Endothelial cell of umbilical vein (primary cell): Measurements from ENCODE around the gene CPNE2. TPM values are rescaled to one million over a fixed set of nuclear protein-coding genes. Genes with fewer than 3 reads are reported as not detected.

ENCODE experiments used
- BruUV-seq: library from RNA; stranded (reverse); fragments of 400-500 nt; replicated peaks from 2 replicates; lab custom pipeline; 2021; lab: Mats Ljungman, UMichigan
- CTCF ChIA-PET: fragments of 300-600, 350-600 bp; sonication (Branson Sonifier 250); formaldehyde crosslinking; loops from one replicate; lab custom pipeline; 2021; ENCODE audit warnings: antibody characterized with exemption, inconsistent platforms; lab: Charles Lee
- POLR2A ChIA-PET: fragments of 300-600, 350-600 bp; sonication (Branson Sonifier 250); formaldehyde crosslinking; loops from one replicate; lab custom pipeline; 2021; ENCODE audit warnings: antibody characterized with exemption, inconsistent platforms; lab: Charles Lee
- DNase-seq: peaks from one replicate; pipeline ENCODE4 v3.0.0-alpha.2; 2011; ENCODE audit warnings: low read depth, low spot score
- FAIRE-seq: peaks from 2 replicates; lab custom pipeline; 2011; peaks lifted over from hg19 to GRCh38; lab: Jason Lieb, UNC
- H2AFZ ChIP-seq: 2 replicates; pipeline ENCODE4 v1.6.0; 2012; ENCODE audit warnings: low read depth, low read length, control low read depth, inconsistent platforms
- H3K27ac ChIP-seq: 2 replicates; pipeline ENCODE4 v1.5.1; 2011; ENCODE audit warnings: low read depth, mild to moderate bottlenecking, control low read depth, low read length, moderate library complexity; ENCODE audit not compliant: insufficient read depth
- H3K27me3 ChIP-seq, 2 experiments: 2 replicates each; pipeline versions ENCODE4 v1.6.0 to v1.6.1; 2011; ENCODE audit warnings: low read length in 2 of 2, mixed read lengths in 1 of 2; ENCODE audit not compliant: control insufficient read depth in 2 of 2, insufficient read depth in 2 of 2
- H3K36me3 ChIP-seq, 2 experiments: 2 replicates in 1 of 2; 3 replicates in 1 of 2; pipeline ENCODE4 v1.5.1; 2011; ENCODE audit warnings: low read length in 2 of 2, mild to moderate bottlenecking in 1 of 2, moderate library complexity in 1 of 2; ENCODE audit not compliant: control insufficient read depth in 2 of 2, insufficient read depth in 2 of 2; ENCODE audit errors: extremely low read depth in 1 of 2
- H3K4me1 ChIP-seq: 3 replicates; pipeline ENCODE4 v1.5.1; 2011; ENCODE audit warnings: mild to moderate bottlenecking, low read length; ENCODE audit not compliant: control insufficient read depth, insufficient read depth; ENCODE audit errors: extremely low read depth
- H3K4me2 ChIP-seq: 2 replicates; pipeline ENCODE4 v1.6.1; 2011; ENCODE audit warnings: low read length, control low read depth, mixed read lengths; ENCODE audit not compliant: insufficient read depth
- H3K4me3 ChIP-seq, 3 experiments: fragments of 200-600 bp in 1 of 3; sonication (generic), shearing (Covaris generic) in 1 of 3; replicated peaks in 1 of 3; 2 replicates each; pipeline ENCODE4 v1.5.1; 2011 to 2016; ENCODE audit warnings: control low read depth in 3 of 3, low read length in 3 of 3, mild to moderate bottlenecking in 2 of 3, inconsistent platforms in 1 of 3, low read depth in 1 of 3, moderate library complexity in 1 of 3; ENCODE audit not compliant: insufficient read depth in 1 of 3
- H3K79me2 ChIP-seq: 2 replicates; pipeline ENCODE4 v1.6.0; 2012; ENCODE audit warnings: low read length, inconsistent platforms; ENCODE audit not compliant: control insufficient read depth, insufficient read depth
- H3K9ac ChIP-seq: replicated peaks from 2 replicates; pipeline ENCODE3; 2011; ENCODE audit warnings: low read length, control low read depth; ENCODE audit not compliant: insufficient read depth; ENCODE audit errors: extremely low read depth
- H3K9me1 ChIP-seq: replicated peaks from 3 replicates; pipeline ENCODE4 v1.6.0; 2011; ENCODE audit warnings: mild to moderate bottlenecking, low read length; ENCODE audit not compliant: control insufficient read depth, insufficient read depth; ENCODE audit errors: extremely low read depth
- H3K9me3 ChIP-seq: replicated peaks from 2 replicates; pipeline ENCODE4 v1.5.1; 2012; ENCODE audit warnings: low read length, inconsistent platforms; ENCODE audit not compliant: control insufficient read depth, insufficient read depth
- H4K20me1 ChIP-seq: replicated peaks from 2 replicates; pipeline ENCODE3; 2011; ENCODE audit warnings: mild to moderate bottlenecking, low read length; ENCODE audit not compliant: control insufficient read depth, insufficient read depth; ENCODE audit errors: extremely low read depth
- CTCF ChIP-seq, 2 donors: IDR thresholded peaks; 1 replicate in 1 of 2; 2 replicates in 1 of 2; pipeline ENCODE4 v1.5.1; 2011; ENCODE audit warnings: low read length in 2 of 2, mild to moderate bottlenecking in 2 of 2, moderate library complexity in 2 of 2, control low read depth in 1 of 2, inconsistent platforms in 1 of 2, low read depth in 1 of 2; ENCODE audit not compliant: insufficient read depth in 1 of 2; ENCODE audit errors: extremely low read depth in 1 of 2
- EZH2 ChIP-seq: IDR thresholded peaks from 2 replicates; pipeline ENCODE4 v1.6.1; 2012; ENCODE audit warnings: borderline replicate concordance, low read depth, mild to moderate bottlenecking, moderate library complexity, low read length, inconsistent platforms; ENCODE audit not compliant: severe bottlenecking
- FOS ChIP-seq: IDR thresholded peaks from 2 replicates; pipeline ENCODE4 v1.6.1; 2011; ENCODE audit warnings: mild to moderate bottlenecking, low read length, moderate library complexity, borderline replicate concordance; ENCODE audit not compliant: insufficient read depth
- GATA2 ChIP-seq: IDR thresholded peaks from 2 replicates; pipeline ENCODE4 v1.7.0; 2011; ENCODE audit warnings: low read depth, mild to moderate bottlenecking, moderate library complexity, mixed read lengths, low read length; ENCODE audit not compliant: insufficient read length, insufficient read depth
- JUN ChIP-seq: IDR thresholded peaks from 2 replicates; pipeline ENCODE4 v1.6.1; 2011; ENCODE audit warnings: borderline replicate concordance, low read depth; ENCODE audit not compliant: insufficient read length, insufficient read depth
- MAX ChIP-seq: IDR thresholded peaks from 2 replicates; pipeline ENCODE4 v1.6.1; 2011; ENCODE audit not compliant: insufficient read depth, insufficient read length
- MYC ChIP-seq: IDR thresholded peaks from one replicate; pipeline ENCODE4 v1.6.1; 2011; ENCODE audit warnings: mild to moderate bottlenecking, low read depth, low read length
- POLR2A ChIP-seq: IDR thresholded peaks from 2 replicates; pipeline ENCODE4 v1.6.1; 2012; ENCODE audit warnings: low read depth, mild to moderate bottlenecking, control low read depth, low read length
- POLR2AphosphoS5 ChIP-seq: IDR thresholded peaks from 2 replicates; pipeline ENCODE4 v1.6.1; 2012; ENCODE audit warnings: low read depth, mild to moderate bottlenecking, control low read depth, low read length, moderate library complexity; ENCODE audit not compliant: insufficient read depth
- dilution Hi-C: fragments of 300-500 bp; cut with MboI; formaldehyde crosslinking; loops from one replicate; pipeline ENCODE4 v1.15.0; 2019; ENCODE audit warnings: low sequenced_read_pairs; ENCODE audit not compliant: extremely low pct_ligation_motif_present
- intact Hi-C: fragments of 100-400 bp; cut with micrococcal nuclease; formaldehyde crosslinking; loops from one replicate; pipeline ENCODE4 v1.10.0; 2022
- polyA plus RNA-seq, 4 experiments: library from polyadenylated mRNA; depleted of rRNA in 3 of 4; stranded (reverse) in 3 of 4; unstranded in 1 of 4; fragments of >200 nt; gene quantifications; 2 replicates each; pipeline versions ENCODE4 v1.2.1 to v1.2.3, GENCODE V29; 2011 to 2012; ENCODE audit warnings: missing spikeins in 1 of 4
- total RNA-seq: library from RNA; stranded (reverse); gene quantifications from 2 replicates; pipeline ENCODE4 v1.2.3, GENCODE V29; 2021

CPNE2 gene
- total and polyA plus RNA-seq, 2 donors (not counting 3 experiments of a cell fraction or from before 2014, with no cell fraction given), result 91.9 to 187 TPM

GRCh38 chr16:57054771-57055170 lies 37.6 kb upstream of the CPNE2 start:
- CTCF ChIA-PET, result interaction anchor here (1.1 to 1.3 kb wide), 2 partner anchors 9 to 91 kb away, joined by 3 read pairs; no protein-coding TSS in a partner anchor
- no peak overlapping the region for H3K27ac ChIP-seq
- no peaks in the 10 kb centered on the region for H3K9me1 ChIP-seq
- no peak overlapping the region for H3K4me3 ChIP-seq
- no peak overlapping the region for H3K4me2 ChIP-seq
- no peaks in the 10 kb centered on the region for H4K20me1 ChIP-seq
- no peaks in the 10 kb centered on the region for H3K27me3 ChIP-seq
- H3K9me3 ChIP-seq, result no peaks in the 10 kb centered on the region
- no peak for DNase-seq
- H3K79me2 ChIP-seq, result no peaks in the 10 kb centered on the region
- POLR2A ChIA-PET, result no interaction called here
- dilution Hi-C loops (no loop called here), intact Hi-C loops (no loop called here)
- FAIRE-seq, result no peak
- no peak overlapping the region for H2AFZ ChIP-seq
- no peak for TF ChIP-seq POLR2AphosphoS5
- TF ChIP-seq GATA2, result no peak
- TF ChIP-seq EZH2, result no peak
- TF ChIP-seq JUN, result no peak
- TF ChIP-seq MYC, result no peak
- TF ChIP-seq MAX, result no peak
- TF ChIP-seq FOS, result no peak
- TF ChIP-seq CTCF (IDR thresholded peaks at IDR 0.05; ENCODE audit: extremely low read depth in 1 of 2, insufficient read depth in 1 of 2, low read depth in 1 of 2, low read length in 2 of 2), result no peak
- no peak for TF ChIP-seq POLR2A
- H3K9ac ChIP-seq, result no peak overlapping the region
- H3K36me3 ChIP-seq, result no peaks in the 10 kb centered on the region
- BruUV-seq, result no TSS peak
- no peaks in the 10 kb centered on the region for H3K4me1 ChIP-seq
